Neuronal stem cell (in vitro differentiated cells): ENCODE measurements around the gene OLIG3.

ENCODE experiments used
- DNase-seq: peaks from one replicate; pipeline ENCODE4 v3.0.0-alpha.2; 2013; ENCODE audit warnings: low spot score
- H2AFZ ChIP-seq: one replicate; pipeline ENCODE4 v1.6.1; 2013; ENCODE audit warnings: mild to moderate bottlenecking, low read length, inconsistent platforms
- H2AK5ac ChIP-seq: 2 replicates; pipeline ENCODE4 v1.6.1; 2013; ENCODE audit warnings: low read depth, mild to moderate bottlenecking, inconsistent platforms, low read length, moderate library complexity, mixed read lengths
- H2BK120ac ChIP-seq: 2 replicates; pipeline ENCODE4 v1.6.1; 2013; ENCODE audit warnings: low read depth, mild to moderate bottlenecking, inconsistent platforms, low read length, moderate library complexity, mixed read lengths
- H2BK12ac ChIP-seq: one replicate; pipeline ENCODE4 v1.6.1; 2013; ENCODE audit warnings: low read length, inconsistent platforms
- H2BK15ac ChIP-seq: 2 replicates; pipeline ENCODE4 v1.6.1; 2013; ENCODE audit warnings: mild to moderate bottlenecking, low read length, inconsistent platforms, mixed read lengths
- H2BK5ac ChIP-seq: one replicate; pipeline ENCODE4 v1.6.1; 2013; ENCODE audit warnings: inconsistent platforms, mild to moderate bottlenecking, low read length, moderate library complexity
- H3K14ac ChIP-seq: one replicate; pipeline ENCODE4 v1.6.1; 2013; ENCODE audit warnings: low read length, inconsistent platforms
- H3K18ac ChIP-seq: 2 replicates; pipeline ENCODE4 v1.6.1; 2013; ENCODE audit warnings: low read length, inconsistent platforms
- H3K23ac ChIP-seq: 2 replicates; pipeline ENCODE4 v1.6.1; 2013; ENCODE audit warnings: low read depth, mild to moderate bottlenecking, mixed read lengths, low read length, inconsistent platforms; ENCODE audit not compliant: poor library complexity
- H3K27ac ChIP-seq: replicated peaks from 3 replicates; pipeline ENCODE4 v1.5.1; 2013; ENCODE audit warnings: low read length, inconsistent platforms
- H3K27me3 ChIP-seq, 3 experiments: 2 replicates each; pipeline ENCODE4 v1.6.1; 2013; ENCODE audit warnings: low read length in 3 of 3, mild to moderate bottlenecking in 2 of 3, inconsistent platforms in 1 of 3, low read depth in 1 of 3, mixed read lengths in 1 of 3, moderate library complexity in 1 of 3; ENCODE audit not compliant: control insufficient read depth in 3 of 3, insufficient read depth in 3 of 3
- H3K36me3 ChIP-seq, 2 donors: replicated peaks in 1 of 2; 2 replicates each; pipeline ENCODE4 v1.6.1; 2013; ENCODE audit warnings: low read length in 2 of 2; ENCODE audit not compliant: control insufficient read depth in 2 of 2, insufficient read depth in 2 of 2
- H3K4ac ChIP-seq: 2 replicates; pipeline ENCODE4 v1.6.1; 2013; ENCODE audit warnings: inconsistent platforms, mild to moderate bottlenecking, low read length, moderate library complexity
- H3K4me1 ChIP-seq, 2 donors: 1 replicate in 1 of 2; 2 replicates in 1 of 2; pipeline ENCODE4 v1.6.1; 2013; ENCODE audit warnings: low read length in 2 of 2, low read depth in 1 of 2; ENCODE audit not compliant: control insufficient read depth in 2 of 2, insufficient read depth in 1 of 2
- H3K4me2 ChIP-seq: one replicate; pipeline ENCODE4 v1.6.1; 2013; ENCODE audit warnings: mild to moderate bottlenecking, low read length, inconsistent platforms; ENCODE audit not compliant: insufficient read depth, poor library complexity, severe bottlenecking
- H3K4me3 ChIP-seq, 2 donors: 2 replicates each; pipeline ENCODE4 v1.5.1; 2013; ENCODE audit warnings: low read length in 2 of 2, mild to moderate bottlenecking in 2 of 2, inconsistent platforms in 1 of 2, moderate library complexity in 1 of 2
- H3K79me1 ChIP-seq: one replicate; pipeline ENCODE4 v1.6.1; 2013; ENCODE audit warnings: low read depth, mild to moderate bottlenecking, inconsistent platforms, low read length, moderate library complexity
- H3K9ac ChIP-seq: one replicate; pipeline ENCODE4 v1.6.1; 2013; ENCODE audit warnings: mild to moderate bottlenecking, low read depth, low read length, inconsistent platforms; ENCODE audit not compliant: poor library complexity
- H3K9me3 ChIP-seq, 2 donors: replicated peaks in 1 of 2; 2 replicates each; pipeline versions ENCODE3 to v1.6.1; 2013; ENCODE audit warnings: low read length in 2 of 2, mild to moderate bottlenecking in 2 of 2, inconsistent platforms in 1 of 2, low read depth in 1 of 2, mixed read lengths in 1 of 2, moderate library complexity in 1 of 2; ENCODE audit not compliant: control insufficient read depth in 2 of 2, insufficient read depth in 1 of 2
- H4K8ac ChIP-seq: one replicate; pipeline ENCODE4 v1.6.1; 2013; ENCODE audit warnings: low read depth, mild to moderate bottlenecking, inconsistent platforms, low read length, moderate library complexity
- H4K91ac ChIP-seq: one replicate; pipeline ENCODE4 v1.6.1; 2013; ENCODE audit warnings: low read length, low read depth, mild to moderate bottlenecking, inconsistent platforms; ENCODE audit not compliant: poor library complexity
- WGBS, 2 donors: extraction: QIAGEN DNeasy Blood & Tissue Kit; methylation state at CpG; one replicate each; pipeline ENCODE4 v1.1.7; 2013; ENCODE audit warnings: missing lambda C conversion rate in 2 of 2, mixed read lengths in 1 of 2; ENCODE audit not compliant: insufficient read length in 2 of 2, insufficient replicate concordance in 1 of 2; ENCODE audit errors: extremely low coverage in 2 of 2; 5-methylcytosine and 5-hydroxymethylcytosine counted together

OLIG3 gene

GRCh38 chr6:137475103-137475502 is 19.1 kb downstream of the OLIG3 start:
- Histone ChIP-seq H3K4ac (no peak overlapping the region), H2BK12ac (no peak overlapping the region), H2BK15ac (no peak overlapping the region), H3K9ac (no peak overlapping the region), H3K14ac (no peak overlapping the region), H3K18ac (no peak overlapping the region), H2AFZ (no peak overlapping the region), H3K27ac (no peak overlapping the region), H3K36me3 (no peaks in the 10 kb centered on the region), H3K4me1 (peaks cover 0 to 5% of the 10 kb centered on the region in 2 donors), H3K4me3 (no peak overlapping the region), H3K79me1 (no peaks in the 10 kb centered on the region), H4K91ac (no peak overlapping the region), H2BK120ac (no peak overlapping the region), H3K4me2 (no peak overlapping the region), H4K8ac (no peak overlapping the region), H3K23ac (no peak overlapping the region), H2BK5ac (no peak overlapping the region), H3K9me3 (no peaks in the 10 kb centered on the region), H3K27me3 (peaks cover 0 to 16% (median 0%) of the 10 kb centered on the region in 3 experiments), H2AK5ac (no peak overlapping the region)
- no CpG with 5 or more reads among the region's 2 CpGs for WGBS, 2 donors
- no peak for DNase-seq

GRCh38 chr6:137473598-137473997 is 20.6 kb downstream of the OLIG3 start:
- Histone ChIP-seq H2AFZ (no peak overlapping the region), H3K4me3 (no peak overlapping the region), H3K27me3 (peaks cover 0 to 16% (median 0%) of the 10 kb centered on the region in 3 experiments), H3K9ac (no peak overlapping the region), H3K9me3 (no peaks in the 10 kb centered on the region), H4K91ac (no peak overlapping the region), H4K8ac (no peak overlapping the region), H3K4me2 (no peak overlapping the region), H3K23ac (no peak overlapping the region), H2BK5ac (no peak overlapping the region), H2BK120ac (no peak overlapping the region), H3K18ac (no peak overlapping the region), H3K27ac (no peak overlapping the region), H2BK15ac (no peak overlapping the region), H3K79me1 (no peaks in the 10 kb centered on the region), H3K4ac (no peak overlapping the region), H2BK12ac (no peak overlapping the region), H3K14ac (no peak overlapping the region), H2AK5ac (no peak overlapping the region), H3K4me1 (peaks cover 0 to 5% of the 10 kb centered on the region in 2 donors), H3K36me3 (no peaks in the 10 kb centered on the region)
- peak; percentile 24 for DNase-seq
- no CpG with 5 or more reads among the region's 3 CpGs for WGBS, 2 donors

GRCh38 chr6:137472641-137473137 is 21.5 kb downstream of the OLIG3 start:
- no peak overlapping the region for H4K8ac ChIP-seq
- no peak overlapping the region for H3K4ac ChIP-seq
- H4K91ac ChIP-seq: no peak overlapping the region
- no peak overlapping the region for H2BK15ac ChIP-seq
- H2BK120ac ChIP-seq: no peak overlapping the region
- no peak overlapping the region for H3K27ac ChIP-seq
- no peak overlapping the region for H3K14ac ChIP-seq
- H3K23ac ChIP-seq: no peak overlapping the region
- H3K4me2 ChIP-seq: no peak overlapping the region
- no peak overlapping the region for H2AFZ ChIP-seq
- H3K79me1 ChIP-seq: no peaks in the 10 kb centered on the region
- no peak overlapping the region for H2AK5ac ChIP-seq
- H3K36me3 ChIP-seq: no peaks in the 10 kb centered on the region
- no peak overlapping the region for H3K9ac ChIP-seq
- H3K4me3 ChIP-seq: no peak overlapping the region
- peaks cover 0 to 16% (median 0%) of the 10 kb centered on the region in 3 experiments for H3K27me3 ChIP-seq
- peaks cover 0 to 5% of the 10 kb centered on the region in 2 donors for H3K4me1 ChIP-seq
- H3K18ac ChIP-seq: no peak overlapping the region
- WGBS, 2 donors: no CpG with 5 or more reads among the region's 3 CpGs
- H2BK12ac ChIP-seq: no peak overlapping the region
- H2BK5ac ChIP-seq: no peak overlapping the region
- DNase-seq: no peak
- no peaks in the 10 kb centered on the region for H3K9me3 ChIP-seq

- no peak overlapping the region for H2BK120ac ChIP-seq
- H2BK12ac ChIP-seq: no peak overlapping the region
- H2BK5ac ChIP-seq: no peak overlapping the region
- H3K23ac ChIP-seq: no peak overlapping the region
- no peak overlapping the region for H3K14ac ChIP-seq
- H3K27me3 ChIP-seq: peaks cover 0 to 16% (median 0%) of the 10 kb centered on the region in 3 experiments
- H3K36me3 ChIP-seq: no peaks in the 10 kb centered on the region
- no peak overlapping the region for H3K4ac ChIP-seq
- H4K91ac ChIP-seq: no peak overlapping the region
- DNase-seq: no peak
- no peak overlapping the region for H3K4me3 ChIP-seq
- no peak overlapping the region for H2BK15ac ChIP-seq
- H3K18ac ChIP-seq: no peak overlapping the region
- H3K4me1 ChIP-seq: peaks cover 0 to 5% of the 10 kb centered on the region in 2 donors
- no peak overlapping the region for H3K27ac ChIP-seq
- WGBS, 2 donors: no CpG with 5 or more reads among the region's 2 CpGs
- no peaks in the 10 kb centered on the region for H3K79me1 ChIP-seq
- no peak overlapping the region for H2AK5ac ChIP-seq
- no peak overlapping the region for H4K8ac ChIP-seq
- H2AFZ ChIP-seq: no peak overlapping the region
- no peak overlapping the region for H3K9ac ChIP-seq
- H3K9me3 ChIP-seq: no peaks in the 10 kb centered on the region
- no peak overlapping the region for H3K4me2 ChIP-seq
Observed at GRCh38 chr6:137471986-137472385, 22.2 kb downstream of the OLIG3 start.
